Endothelial cell (in vitro differentiated cells): Measurements from ENCODE around the gene MRPL53. TPM values are rescaled to one million over a fixed set of nuclear protein-coding genes. Genes with fewer than 3 reads are reported as not detected.
"Not testable (repeated sequence)": the region's sequence is repeated elsewhere in the genome, so short reads cannot be mapped to it uniquely, and the experiment has no call there.

Experiments
- DNase-seq: peaks from one replicate; pipeline ENCODE4 v3.0.0; 2021; ENCODE audit warnings: low spot score
- H3K27ac Mint-ChIP-seq: one replicate; pipeline ENCODE4 v1.8.0; 2021; ENCODE audit warnings: mixed read lengths, inconsistent platforms; ENCODE audit not compliant: unreplicated experiment
- H3K27me3 Mint-ChIP-seq: one replicate; pipeline ENCODE4 v1.8.0; 2021; ENCODE audit warnings: mild to moderate bottlenecking, moderate library complexity, mixed read lengths, inconsistent platforms; ENCODE audit not compliant: unreplicated experiment
- H3K36me3 Mint-ChIP-seq: one replicate; pipeline ENCODE4 v1.8.0; 2021; ENCODE audit warnings: mild to moderate bottlenecking, low read depth, mixed read lengths, inconsistent platforms; ENCODE audit not compliant: unreplicated experiment
- H3K4me1 Mint-ChIP-seq: one replicate; pipeline ENCODE4 v1.8.0; 2021; ENCODE audit warnings: mild to moderate bottlenecking, mixed read lengths, inconsistent platforms; ENCODE audit not compliant: unreplicated experiment
- H3K4me3 Mint-ChIP-seq: one replicate; pipeline ENCODE4 v1.8.0; 2021; ENCODE audit warnings: mild to moderate bottlenecking, mixed read lengths, inconsistent platforms; ENCODE audit not compliant: unreplicated experiment
- H3K9me3 Mint-ChIP-seq: one replicate; pipeline ENCODE4 v1.8.0; 2021; ENCODE audit warnings: mixed read lengths, inconsistent platforms; ENCODE audit not compliant: unreplicated experiment
- total RNA-seq: library from RNA; stranded (reverse); fragmentation: NEBNext Ultra II Directional; extraction: Animal tissue kit (Norgen Biotek cat#: 25700); gene quantifications from one replicate; pipeline ENCODE4 v1.2.1, GENCODE V29; 2021; ENCODE audit not compliant: unreplicated experiment
- TF ChIP-seq, protein P1 (sequence below): fragments of 200-600 bp; sonication (generic); IDR thresholded peaks from one replicate; pipeline ENCODE4 v1.5.0; 2021; ENCODE audit warnings: antibody characterized with exemption; ENCODE audit not compliant: unreplicated experiment

MRPL53 gene
- total RNA-seq, 1 donor from 2014 or later: 59.0 TPM

DNA sequence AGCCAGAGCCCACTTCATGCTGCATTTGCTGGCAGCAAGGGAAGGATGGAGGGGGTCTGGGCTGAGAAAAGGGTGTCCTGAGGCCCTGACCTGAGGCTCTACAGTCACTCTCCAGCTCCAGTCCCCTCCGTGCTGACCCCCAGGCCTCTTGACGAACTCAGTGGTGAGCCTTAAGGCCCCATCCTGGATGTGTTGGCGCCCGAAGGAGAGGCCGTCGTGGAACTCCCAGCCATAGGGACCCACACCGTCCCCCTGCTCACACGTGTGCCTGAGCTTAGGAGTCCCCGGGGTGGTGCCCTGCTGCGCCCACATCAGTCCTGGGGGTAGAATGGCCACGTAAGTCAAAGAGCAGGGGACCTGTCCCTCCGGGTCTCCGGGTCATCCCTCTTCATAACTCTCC lies 8.1 kb downstream of the MRPL53 start:
- peaks cover 9% of the 10 kb centered on the region for H3K36me3 Mint-ChIP-seq
- no peak for DNase-seq
- no peaks in the 10 kb centered on the region for H3K9me3 Mint-ChIP-seq
- TF ChIP-seq, protein P1, sequence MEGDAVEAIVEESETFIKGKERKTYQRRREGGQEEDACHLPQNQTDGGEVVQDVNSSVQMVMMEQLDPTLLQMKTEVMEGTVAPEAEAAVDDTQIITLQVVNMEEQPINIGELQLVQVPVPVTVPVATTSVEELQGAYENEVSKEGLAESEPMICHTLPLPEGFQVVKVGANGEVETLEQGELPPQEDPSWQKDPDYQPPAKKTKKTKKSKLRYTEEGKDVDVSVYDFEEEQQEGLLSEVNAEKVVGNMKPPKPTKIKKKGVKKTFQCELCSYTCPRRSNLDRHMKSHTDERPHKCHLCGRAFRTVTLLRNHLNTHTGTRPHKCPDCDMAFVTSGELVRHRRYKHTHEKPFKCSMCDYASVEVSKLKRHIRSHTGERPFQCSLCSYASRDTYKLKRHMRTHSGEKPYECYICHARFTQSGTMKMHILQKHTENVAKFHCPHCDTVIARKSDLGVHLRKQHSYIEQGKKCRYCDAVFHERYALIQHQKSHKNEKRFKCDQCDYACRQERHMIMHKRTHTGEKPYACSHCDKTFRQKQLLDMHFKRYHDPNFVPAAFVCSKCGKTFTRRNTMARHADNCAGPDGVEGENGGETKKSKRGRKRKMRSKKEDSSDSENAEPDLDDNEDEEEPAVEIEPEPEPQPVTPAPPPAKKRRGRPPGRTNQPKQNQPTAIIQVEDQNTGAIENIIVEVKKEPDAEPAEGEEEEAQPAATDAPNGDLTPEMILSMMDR: no peak
- H3K4me1 Mint-ChIP-seq: peaks cover 15% of the 10 kb centered on the region
- peak overlapping the region; percentile 90 for H3K4me3 Mint-ChIP-seq
- H3K27me3 Mint-ChIP-seq: peaks cover 14% of the 10 kb centered on the region
- no peak overlapping the region for H3K27ac Mint-ChIP-seq

GRCh38 chr2:74462786-74463105 lies 9.7 kb downstream of the MRPL53 start:
- no peak for DNase-seq
- H3K4me1 Mint-ChIP-seq: peaks cover 27% of the 10 kb centered on the region
- H3K9me3 Mint-ChIP-seq: no peaks in the 10 kb centered on the region
- peaks cover 18% of the 10 kb centered on the region for H3K27me3 Mint-ChIP-seq
- TF ChIP-seq, protein P1: no peak
- H3K36me3 Mint-ChIP-seq: peaks cover 9% of the 10 kb centered on the region
- no peak overlapping the region for H3K4me3 Mint-ChIP-seq
- H3K27ac Mint-ChIP-seq: no peak overlapping the region

DNA sequence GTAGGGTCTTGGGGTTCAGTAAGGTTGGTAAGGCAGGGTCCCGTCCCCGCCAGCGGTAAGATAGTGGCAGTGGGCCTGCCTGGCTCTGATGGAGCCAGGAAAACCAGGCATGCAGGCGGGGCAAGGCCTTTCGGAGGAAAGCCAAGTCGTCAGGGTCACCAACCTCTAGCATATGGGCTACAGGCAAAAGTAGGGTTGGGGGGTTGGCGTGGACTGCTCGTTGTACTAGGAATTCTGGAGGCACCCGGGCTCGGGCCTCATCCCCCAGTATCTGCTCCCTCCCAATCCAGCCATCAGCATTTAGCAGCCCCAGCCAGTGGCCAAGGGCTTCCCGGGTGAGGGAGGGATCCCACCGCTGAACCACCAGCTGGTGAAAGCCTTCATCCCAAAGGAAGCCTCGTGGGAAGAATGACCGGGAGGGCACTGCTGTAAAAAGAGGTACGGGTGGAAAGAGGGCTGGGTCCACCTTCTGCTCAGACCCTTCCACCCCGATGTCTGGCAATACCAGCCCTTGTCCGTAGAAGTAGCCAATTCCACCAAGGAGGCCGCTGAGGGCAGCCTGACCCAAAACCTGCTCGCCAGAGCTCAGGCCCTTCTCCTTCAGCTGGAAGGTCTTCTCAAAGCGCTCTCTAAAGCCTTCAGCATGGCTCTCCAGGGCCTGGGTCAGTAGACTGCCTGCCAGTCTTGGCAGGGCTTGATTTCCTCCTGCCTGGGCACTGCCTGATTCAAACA lies 10.3 kb downstream of the MRPL53 start:
- H3K9me3 Mint-ChIP-seq: no peaks in the 10 kb centered on the region
- H3K4me1 Mint-ChIP-seq: peaks cover 27% of the 10 kb centered on the region
- TF ChIP-seq, protein P1: no peak
- no peak overlapping the region for H3K4me3 Mint-ChIP-seq
- peaks cover 9% of the 10 kb centered on the region for H3K36me3 Mint-ChIP-seq
- DNase-seq: no peak
- H3K27me3 Mint-ChIP-seq: peaks cover 18% of the 10 kb centered on the region
- H3K27ac Mint-ChIP-seq: no peak overlapping the region

GRCh38 chr2:74461187-74462053 lies 11.1 kb downstream of the MRPL53 start:
- TF ChIP-seq, protein P1: no peak

GRCh38 chr2:74460187-74460586 lies 12.3 kb downstream of the MRPL53 start:
- Mint-ChIP-seq H3K27me3 (peaks cover 20% of the 10 kb centered on the region), H3K4me1 (peaks cover 37% of the 10 kb centered on the region), H3K4me3 (peak overlapping the region; percentile 98)
- not testable (repeated sequence) for H3K27ac Mint-ChIP-seq, H3K9me3 Mint-ChIP-seq, H3K36me3 Mint-ChIP-seq, DNase-seq

More at GRCh38 chr2:74461187-74462053, 11.1 kb downstream of the MRPL53 start:
- H3K27ac Mint-ChIP-seq: no peak overlapping the region
- no peaks in the 10 kb centered on the region for H3K9me3 Mint-ChIP-seq
- H3K4me3 Mint-ChIP-seq: no peak overlapping the region
- H3K4me1 Mint-ChIP-seq: peaks cover 30% of the 10 kb centered on the region
- peaks cover 18% of the 10 kb centered on the region for H3K27me3 Mint-ChIP-seq
- DNase-seq: peak; percentile 35
- peaks cover 9% of the 10 kb centered on the region for H3K36me3 Mint-ChIP-seq

DNA sequence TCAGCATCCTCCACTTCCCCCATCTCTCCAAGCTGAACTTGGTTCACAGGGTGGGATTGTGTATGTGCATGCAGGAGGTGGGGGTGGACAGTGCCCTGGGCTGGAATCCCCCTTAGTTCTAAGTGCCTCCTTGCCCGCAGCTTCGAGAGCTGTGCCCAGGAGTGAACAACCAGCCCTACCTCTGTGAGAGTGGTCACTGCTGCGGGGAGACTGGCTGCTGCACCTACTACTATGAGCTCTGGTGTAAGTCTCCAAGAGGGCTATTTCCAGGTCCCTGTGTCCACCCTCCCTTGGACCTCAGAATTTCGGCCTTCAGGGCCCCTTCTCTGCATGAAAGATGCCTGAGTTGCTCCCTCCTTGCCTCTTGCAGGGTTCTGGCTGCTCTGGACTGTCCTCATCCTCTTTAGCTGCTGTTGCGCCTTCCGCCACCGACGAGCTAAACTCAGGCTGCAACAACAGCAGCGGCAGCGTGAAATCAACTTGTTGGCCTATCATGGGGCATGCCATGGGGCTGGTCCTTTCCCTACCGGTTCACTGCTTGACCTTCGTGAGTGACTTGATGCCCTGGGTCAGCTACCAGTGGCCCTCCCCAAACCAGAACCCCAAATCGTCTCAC lies 12.9 kb downstream of the MRPL53 start:
- peaks cover 20% of the 10 kb centered on the region for H3K27me3 Mint-ChIP-seq
- H3K9me3 Mint-ChIP-seq, DNase-seq: not testable (repeated sequence)
- peak overlapping the region; percentile 98 for H3K4me3 Mint-ChIP-seq
- H3K27ac Mint-ChIP-seq: peak overlapping the region; percentile 76
- H3K4me1 Mint-ChIP-seq: peaks cover 41% of the 10 kb centered on the region
- H3K36me3 Mint-ChIP-seq: peaks cover 13% of the 10 kb centered on the region
